SK-N-SH (cell line): ENCODE data around the gene IDH3A. TPM values are rescaled to one million over a fixed set of nuclear protein-coding genes. Genes with fewer than 3 reads are reported as not detected.
A peak's percentile ranks its signal among the peaks of the same experiment; 100 is the strongest.

Experiments used
- CTCF ChIA-PET: fragments of 300-600, 350-600 bp; formaldehyde crosslinking; extraction: SDS; loops from one replicate; lab custom pipeline; 2021; lab: Yijun Ruan, JAX
- POLR2A ChIA-PET: fragments of 350-600 bp; sonication (Branson Sonifier 250); formaldehyde crosslinking; extraction: SDS; loops from one replicate; lab custom pipeline; 2020; ENCODE audit warnings: antibody characterized with exemption, inconsistent platforms; lab: Yijun Ruan, JAX
- DNase-seq: peaks from one replicate; pipeline ENCODE4 v3.0.0; 2012
- H2AFZ ChIP-seq: fragments of 200-600 bp; sonication (generic); 2 replicates; pipeline ENCODE4 v1.8.1; 2016; ENCODE audit warnings: antibody characterized with exemption, mild to moderate bottlenecking, low read depth
- H3F3A ChIP-seq: fragments of 200-600 bp; sonication (generic); replicated peaks from 2 replicates; pipeline ENCODE3; 2016; ENCODE audit warnings: antibody characterized with exemption, mild to moderate bottlenecking; ENCODE audit not compliant: insufficient read depth
- H3K27ac ChIP-seq, 2 experiments: fragments of 200-500 bp in 1 of 2; fragments of 200-600 bp in 1 of 2; sonication (Bioruptor generic) in 1 of 2; sonication (generic), shearing (Covaris generic) in 1 of 2; 2 replicates each; pipeline versions ENCODE4 v1.5.1 to v1.6.1; 2014 to 2016; ENCODE audit warnings: low read depth in 2 of 2, inconsistent platforms in 1 of 2, low read length in 1 of 2, mild to moderate bottlenecking in 1 of 2, mixed read lengths in 1 of 2
- H3K27me3 ChIP-seq: fragments of 200-600 bp; sonication (generic), shearing (Covaris generic); 2 replicates; pipeline ENCODE4 v1.6.1; 2016; ENCODE audit warnings: mixed run types; ENCODE audit not compliant: insufficient read depth
- H3K36me3 ChIP-seq, 2 experiments: fragments of 200-500 bp in 1 of 2; fragments of 200-600 bp in 1 of 2; sonication (Bioruptor generic) in 1 of 2; sonication (generic) in 1 of 2; replicated peaks in 1 of 2; 2 replicates each; pipeline versions ENCODE3 to v1.5.1; 2014 to 2016; ENCODE audit warnings: low read length in 1 of 2, mild to moderate bottlenecking in 1 of 2; ENCODE audit not compliant: insufficient read depth in 2 of 2, control insufficient read depth in 1 of 2
- H3K4me1 ChIP-seq, 2 experiments: fragments of 200-500 bp in 1 of 2; fragments of 200-600 bp in 1 of 2; sonication (Bioruptor generic) in 1 of 2; sonication (generic), shearing (Covaris generic) in 1 of 2; 2 replicates each; pipeline versions ENCODE4 v1.5.1 to v1.6.1; 2014 to 2016; ENCODE audit warnings: low read depth in 1 of 2, low read length in 1 of 2, mixed run types in 1 of 2; ENCODE audit not compliant: insufficient read depth in 2 of 2, control insufficient read depth in 1 of 2
- H3K4me2 ChIP-seq: fragments of 200-600 bp; sonication (generic), shearing (Covaris generic); 2 replicates; pipeline ENCODE4 v1.6.1; 2017; ENCODE audit warnings: mixed run types
- H3K4me3 ChIP-seq, 2 experiments: fragments of 200-500 bp in 1 of 2; fragments of 200-600 bp in 1 of 2; sonication (Bioruptor generic) in 1 of 2; sonication (generic), shearing (Covaris generic) in 1 of 2; 2 replicates each; pipeline versions ENCODE4 v1.5.1 to v1.8.1; 2014 to 2016; ENCODE audit warnings: low read depth in 2 of 2, inconsistent platforms in 1 of 2, low read length in 1 of 2, mild to moderate bottlenecking in 1 of 2, mixed read lengths in 1 of 2, moderate library complexity in 1 of 2
- H3K79me2 ChIP-seq: fragments of 200-600 bp; sonication (generic); 2 replicates; pipeline ENCODE4 v1.8.1; 2017; ENCODE audit warnings: mild to moderate bottlenecking; ENCODE audit not compliant: insufficient read depth
- H3K9ac ChIP-seq: fragments of 200-600 bp; sonication (generic); 2 replicates; pipeline ENCODE4 v1.6.1; 2017; ENCODE audit warnings: mixed run types
- H3K9me2 ChIP-seq: fragments of 200-600 bp; sonication (generic); 2 replicates; pipeline ENCODE4 v1.6.1; 2017; ENCODE audit warnings: mixed run types
- H3K9me3 ChIP-seq: fragments of 200-600 bp; sonication (generic); 2 replicates; pipeline ENCODE4 v1.6.1; 2017; ENCODE audit warnings: mixed run types, mild to moderate bottlenecking, moderate library complexity
- H4K20me1 ChIP-seq: fragments of 200-600 bp; sonication (generic); 2 replicates; pipeline ENCODE4 v1.6.1; 2017; ENCODE audit warnings: mild to moderate bottlenecking, mixed run types; ENCODE audit not compliant: insufficient read depth
- FOSL2 ChIP-seq: IDR thresholded peaks from 2 replicates; pipeline ENCODE4 v1.4.0; 2012; ENCODE audit warnings: low read depth, mild to moderate bottlenecking, moderate library complexity, borderline replicate concordance
- FOXM1 ChIP-seq: IDR thresholded peaks from 2 replicates; pipeline ENCODE4 v1.4.0; 2012; ENCODE audit warnings: low read depth, mild to moderate bottlenecking
- GABPA ChIP-seq: IDR thresholded peaks from 2 replicates; pipeline ENCODE4 v1.4.0; 2012; ENCODE audit warnings: low read depth, mild to moderate bottlenecking
- GATA2 ChIP-seq: sonication (generic); formaldehyde crosslinking; IDR thresholded peaks from 2 replicates; pipeline ENCODE4 v1.5.0; 2020; ENCODE audit warnings: mild to moderate bottlenecking, missing genetic modification reagents
- IRF3 ChIP-seq: fragments of 150-350 bp; IDR thresholded peaks from 2 replicates; pipeline ENCODE4 v1.6.1; 2016; ENCODE audit warnings: mild to moderate bottlenecking, low read depth, low read length
- MAX ChIP-seq: IDR thresholded peaks from 2 replicates; pipeline ENCODE4 v1.4.0; 2012; ENCODE audit warnings: low read depth
- MEF2A ChIP-seq: IDR thresholded peaks from 2 replicates; pipeline ENCODE4 v1.4.0; 2012; ENCODE audit warnings: low read depth, borderline replicate concordance
- NFIC ChIP-seq: IDR thresholded peaks from 2 replicates; pipeline ENCODE4 v1.4.0; 2012; ENCODE audit warnings: borderline replicate concordance
- PBX3 ChIP-seq: IDR thresholded peaks from 2 replicates; pipeline ENCODE4; 2012
- REST ChIP-seq: IDR thresholded peaks from 2 replicates; pipeline ENCODE4 v1.6.1; 2012; ENCODE audit warnings: mild to moderate bottlenecking, low read depth, low read length, moderate library complexity
- TCF12 ChIP-seq: IDR thresholded peaks from 2 replicates; pipeline ENCODE4 v1.4.0; 2012
- USF1 ChIP-seq: IDR thresholded peaks from 2 replicates; pipeline ENCODE4 v1.4.0; 2012; ENCODE audit warnings: low read depth, borderline replicate concordance
- WGBS: methylation state at CpG from one replicate; pipeline ENCODE4 v1.1.6; 2017; ENCODE audit warnings: low lambda C conversion rate; 5-methylcytosine and 5-hydroxymethylcytosine counted together
- polyA plus RNA-seq, 3 experiments: library from polyadenylated mRNA; depleted of rRNA; stranded (reverse); fragments of >200 nt; gene quantifications; 2 replicates each; pipeline ENCODE4 v1.2.3, GENCODE V29; 2012

IDH3A gene
- polyA plus RNA-seq, 1 of the 3 experiments (the other 2 are of a cell fraction): 33.2 TPM

- no peaks in the 10 kb centered on the region for H3K79me2 ChIP-seq
- H4K20me1 ChIP-seq: no peaks in the 10 kb centered on the region
- H3F3A ChIP-seq: no peaks in the 10 kb centered on the region
- H3K27ac ChIP-seq: peak overlapping the region in 1 of 2 experiments; percentile 16; a peak in 1 of 4 replicates
- H3K4me1 ChIP-seq: peaks cover 11 to 25% of the 10 kb centered on the region in 2 experiments; a peak in 3 of 4 replicates
- H2AFZ ChIP-seq: no peak overlapping the region
- no peaks in the 10 kb centered on the region for H3K9me2 ChIP-seq
- TF ChIP-seq MEF2A (no peak), FOXM1 (no peak), IRF3 (no peak), USF1 (no peak), GATA2 (CRISPR knock-in tag) (peak; percentile 36; the same call in 1 of the 2 replicates), MAX (no peak), GABPA (no peak), NFIC (peak; percentile 42; the same call in 1 of the 2 replicates), TCF12 (peak; percentile 30), REST (peak; percentile 29; the same call in 1 of the 2 replicates), FOSL2 (no peak), PBX3 (0 out of 2 replicates have a peak, but pooled peaks have one; percentile 26)
- TF ChIP-seq, all 33 proteins: peak for 5
- DNase-seq: no peak
- 51% methylated on average over 6 of the region's 9 CpGs for WGBS
- H3K36me3 ChIP-seq: no peaks in the 10 kb centered on the region
- CTCF ChIA-PET: interaction anchor here (1.2 to 8.2 kb wide), 3 partner anchors 15 to 243 kb away, joined by 5 to 68 read pairs (median 12); no protein-coding TSS in a partner anchor
- no peaks in the 10 kb centered on the region for H3K27me3 ChIP-seq
- H3K4me3 ChIP-seq: no peak overlapping the region
- no peak overlapping the region for H3K9ac ChIP-seq
- POLR2A ChIA-PET: no interaction called here
- H3K4me2 ChIP-seq: peak overlapping the region; percentile 30; the same call in 1 of the 2 replicates
- no peaks in the 10 kb centered on the region for H3K9me3 ChIP-seq
These were observed 60.6 kb downstream of the IDH3A start for GRCh38 chr15:78209646-78210348.
